Measurements from ENCODE around the gene GPR35.

DNA sequence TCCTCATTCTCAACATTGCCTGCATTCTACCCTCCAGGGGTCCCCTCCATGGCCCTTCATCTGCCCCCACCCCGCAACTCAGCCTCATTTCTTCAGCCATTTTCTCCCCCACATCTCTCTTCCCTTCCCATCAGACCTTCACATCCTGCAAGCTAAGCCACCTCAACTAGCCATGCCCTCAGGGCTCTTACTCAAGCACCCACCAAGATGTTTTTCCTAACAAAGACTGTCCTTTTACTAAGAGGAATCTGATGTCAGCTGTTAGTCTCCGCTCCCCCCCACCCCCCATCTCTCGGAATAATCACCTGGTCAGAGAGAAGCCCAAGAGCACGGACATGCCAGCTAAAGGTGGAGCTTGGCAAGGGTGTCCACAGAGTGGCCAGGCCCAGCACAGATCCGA is 43.5 kb upstream of the GPR35 start:
- TF ChIP-seq, protein P1, sequence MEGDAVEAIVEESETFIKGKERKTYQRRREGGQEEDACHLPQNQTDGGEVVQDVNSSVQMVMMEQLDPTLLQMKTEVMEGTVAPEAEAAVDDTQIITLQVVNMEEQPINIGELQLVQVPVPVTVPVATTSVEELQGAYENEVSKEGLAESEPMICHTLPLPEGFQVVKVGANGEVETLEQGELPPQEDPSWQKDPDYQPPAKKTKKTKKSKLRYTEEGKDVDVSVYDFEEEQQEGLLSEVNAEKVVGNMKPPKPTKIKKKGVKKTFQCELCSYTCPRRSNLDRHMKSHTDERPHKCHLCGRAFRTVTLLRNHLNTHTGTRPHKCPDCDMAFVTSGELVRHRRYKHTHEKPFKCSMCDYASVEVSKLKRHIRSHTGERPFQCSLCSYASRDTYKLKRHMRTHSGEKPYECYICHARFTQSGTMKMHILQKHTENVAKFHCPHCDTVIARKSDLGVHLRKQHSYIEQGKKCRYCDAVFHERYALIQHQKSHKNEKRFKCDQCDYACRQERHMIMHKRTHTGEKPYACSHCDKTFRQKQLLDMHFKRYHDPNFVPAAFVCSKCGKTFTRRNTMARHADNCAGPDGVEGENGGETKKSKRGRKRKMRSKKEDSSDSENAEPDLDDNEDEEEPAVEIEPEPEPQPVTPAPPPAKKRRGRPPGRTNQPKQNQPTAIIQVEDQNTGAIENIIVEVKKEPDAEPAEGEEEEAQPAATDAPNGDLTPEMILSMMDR (IDR thresholded peaks at IDR 0.05; ENCODE audit: low read length): no peak
- no peak for TF ChIP-seq EZH2 (IDR thresholded peaks at IDR 0.05; ENCODE audit: borderline replicate concordance, low read length)
